IPS-15b (cell line): ENCODE measurements around the gene UBE4A.

Source experiments
- H3K27me3 ChIP-seq: one replicate; pipeline ENCODE4 v1.6.1; 2013; ENCODE audit warnings: low read length; ENCODE audit not compliant: control insufficient read depth, insufficient read depth
- H3K36me3 ChIP-seq: one replicate; pipeline ENCODE4 v1.6.1; 2013; ENCODE audit warnings: low read length; ENCODE audit not compliant: control insufficient read depth, insufficient read depth
- H3K4me1 ChIP-seq: one replicate; pipeline ENCODE4 v1.6.1; 2013; ENCODE audit warnings: mild to moderate bottlenecking, low read length; ENCODE audit not compliant: control insufficient read depth, insufficient read depth
- H3K4me3 ChIP-seq: one replicate; pipeline ENCODE4 v1.5.1; 2013; ENCODE audit warnings: low read depth, low read length
- H3K9ac ChIP-seq: one replicate; pipeline ENCODE4 v1.6.1; 2013; ENCODE audit warnings: low read depth, mild to moderate bottlenecking, low read length
- H3K9me3 ChIP-seq: one replicate; pipeline ENCODE4 v1.6.1; 2013; ENCODE audit warnings: mild to moderate bottlenecking, low read length; ENCODE audit not compliant: control insufficient read depth, insufficient read depth

Gene UBE4A

GRCh38 chr11:118442908-118443589 lies 83.6 kb downstream of the UBE4A start:
- Histone ChIP-seq H3K27me3 (no peaks in the 10 kb centered on the region), H3K36me3 (no peaks in the 10 kb centered on the region), H3K4me3 (no peak overlapping the region), H3K9me3 (no peaks in the 10 kb centered on the region), H3K9ac (peak overlapping the region; percentile 3), H3K4me1 (peaks cover 30% of the 10 kb centered on the region)

GRCh38 chr11:118443590-118444218 lies 84.3 kb downstream of the UBE4A start:
- Histone ChIP-seq H3K9me3 (no peaks in the 10 kb centered on the region), H3K36me3 (no peaks in the 10 kb centered on the region), H3K27me3 (no peaks in the 10 kb centered on the region), H3K9ac (no peak overlapping the region), H3K4me1 (peaks cover 30% of the 10 kb centered on the region), H3K4me3 (no peak overlapping the region)

- no peaks in the 10 kb centered on the region for H3K36me3 ChIP-seq
- no peaks in the 10 kb centered on the region for H3K27me3 ChIP-seq
- no peaks in the 10 kb centered on the region for H3K9me3 ChIP-seq
- no peak overlapping the region for H3K9ac ChIP-seq
- peaks cover 7% of the 10 kb centered on the region for H3K4me1 ChIP-seq
- H3K4me3 ChIP-seq = no peak overlapping the region
Measured at GRCh38 chr11:118447423-118447822, 88.0 kb downstream of the UBE4A start.

- Histone ChIP-seq H3K9me3 (no peaks in the 10 kb centered on the region), H3K4me3 (no peak overlapping the region), H3K4me1 (no peaks in the 10 kb centered on the region), H3K27me3 (no peaks in the 10 kb centered on the region), H3K9ac (no peak overlapping the region), H3K36me3 (no peaks in the 10 kb centered on the region)
Measured at GRCh38 chr11:118448294-118448693, 88.9 kb downstream of the UBE4A start.
